Measurements from ENCODE around the gene FOXO4.

FOXO4 gene

GRCh38 chrX:71147496-71148277, 52.0 kb downstream of the FOXO4 start:
- POLR2A ChIA-PET: no interaction called here
- CTCF ChIA-PET: interaction anchor here (1.3 kb wide), 1 partner anchor 19 kb away, joined by 4 read pairs; no protein-coding TSS in a partner anchor

GRCh38 chrX:71148278-71148663, 52.6 kb downstream of the FOXO4 start:
- TF ChIP-seq CTCF (IDR thresholded peaks at IDR 0.05; ENCODE audit: insufficient read depth, low read length, missing control alignments): no peak
- CTCF ChIA-PET: interaction anchor here (1.3 kb wide), 1 partner anchor 19 kb away, joined by 4 read pairs; no protein-coding TSS in a partner anchor
- POLR2A ChIA-PET: no interaction called here
- no peak overlapping the region for H3K4me3 ChIP-seq (ENCODE audit: low read depth, low read length)
- no peak for DNase-seq (ENCODE audit: low read depth, low spot score)

More at GRCh38 chrX:71147496-71148277, 52.0 kb downstream of the FOXO4 start:
- no peak overlapping the region for H3K4me3 ChIP-seq (ENCODE audit: low read depth, low read length)
- DNase-seq (ENCODE audit: low read depth, low spot score): no peak
- TF ChIP-seq CTCF (IDR thresholded peaks at IDR 0.05; ENCODE audit: insufficient read depth, low read length, missing control alignments): no peak

GRCh38 chrX:71151366-71151765, 55.7 kb downstream of the FOXO4 start:
- CTCF ChIA-PET: no interaction called here
- POLR2A ChIA-PET: no interaction called here
- H3K4me3 ChIP-seq (ENCODE audit: low read depth, low read length): no peak overlapping the region
- no peak for DNase-seq (ENCODE audit: low read depth, low spot score)
- TF ChIP-seq CTCF (IDR thresholded peaks at IDR 0.05; ENCODE audit: insufficient read depth, low read length, missing control alignments): no peak
